Neuronal stem cell (in vitro differentiated cells): Measurements from ENCODE around the gene LHX1.

Experiments
- DNase-seq: peaks from one replicate; pipeline ENCODE4 v3.0.0-alpha.2; 2013; ENCODE audit warnings: low spot score
- H2AFZ ChIP-seq: one replicate; pipeline ENCODE4 v1.6.1; 2013; ENCODE audit warnings: mild to moderate bottlenecking, low read length, inconsistent platforms
- H2AK5ac ChIP-seq: 2 replicates; pipeline ENCODE4 v1.6.1; 2013; ENCODE audit warnings: low read depth, mild to moderate bottlenecking, inconsistent platforms, low read length, moderate library complexity, mixed read lengths
- H2BK120ac ChIP-seq: 2 replicates; pipeline ENCODE4 v1.6.1; 2013; ENCODE audit warnings: low read depth, mild to moderate bottlenecking, inconsistent platforms, low read length, moderate library complexity, mixed read lengths
- H2BK12ac ChIP-seq: one replicate; pipeline ENCODE4 v1.6.1; 2013; ENCODE audit warnings: low read length, inconsistent platforms
- H2BK15ac ChIP-seq: 2 replicates; pipeline ENCODE4 v1.6.1; 2013; ENCODE audit warnings: mild to moderate bottlenecking, low read length, inconsistent platforms, mixed read lengths
- H2BK5ac ChIP-seq: one replicate; pipeline ENCODE4 v1.6.1; 2013; ENCODE audit warnings: inconsistent platforms, mild to moderate bottlenecking, low read length, moderate library complexity
- H3K14ac ChIP-seq: one replicate; pipeline ENCODE4 v1.6.1; 2013; ENCODE audit warnings: low read length, inconsistent platforms
- H3K18ac ChIP-seq: 2 replicates; pipeline ENCODE4 v1.6.1; 2013; ENCODE audit warnings: low read length, inconsistent platforms
- H3K23ac ChIP-seq: 2 replicates; pipeline ENCODE4 v1.6.1; 2013; ENCODE audit warnings: low read depth, mild to moderate bottlenecking, mixed read lengths, low read length, inconsistent platforms; ENCODE audit not compliant: poor library complexity
- H3K27ac ChIP-seq: replicated peaks from 3 replicates; pipeline ENCODE4 v1.5.1; 2013; ENCODE audit warnings: low read length, inconsistent platforms
- H3K27me3 ChIP-seq, 3 experiments: 2 replicates each; pipeline ENCODE4 v1.6.1; 2013; ENCODE audit warnings: low read length in 3 of 3, mild to moderate bottlenecking in 2 of 3, inconsistent platforms in 1 of 3, low read depth in 1 of 3, mixed read lengths in 1 of 3, moderate library complexity in 1 of 3; ENCODE audit not compliant: control insufficient read depth in 3 of 3, insufficient read depth in 3 of 3
- H3K36me3 ChIP-seq, 2 donors: replicated peaks in 1 of 2; 2 replicates each; pipeline ENCODE4 v1.6.1; 2013; ENCODE audit warnings: low read length in 2 of 2; ENCODE audit not compliant: control insufficient read depth in 2 of 2, insufficient read depth in 2 of 2
- H3K4ac ChIP-seq: 2 replicates; pipeline ENCODE4 v1.6.1; 2013; ENCODE audit warnings: inconsistent platforms, mild to moderate bottlenecking, low read length, moderate library complexity
- H3K4me1 ChIP-seq, 2 donors: 1 replicate in 1 of 2; 2 replicates in 1 of 2; pipeline ENCODE4 v1.6.1; 2013; ENCODE audit warnings: low read length in 2 of 2, low read depth in 1 of 2; ENCODE audit not compliant: control insufficient read depth in 2 of 2, insufficient read depth in 1 of 2
- H3K4me2 ChIP-seq: one replicate; pipeline ENCODE4 v1.6.1; 2013; ENCODE audit warnings: mild to moderate bottlenecking, low read length, inconsistent platforms; ENCODE audit not compliant: insufficient read depth, poor library complexity, severe bottlenecking
- H3K4me3 ChIP-seq, 2 donors: 2 replicates each; pipeline ENCODE4 v1.5.1; 2013; ENCODE audit warnings: low read length in 2 of 2, mild to moderate bottlenecking in 2 of 2, inconsistent platforms in 1 of 2, moderate library complexity in 1 of 2
- H3K79me1 ChIP-seq: one replicate; pipeline ENCODE4 v1.6.1; 2013; ENCODE audit warnings: low read depth, mild to moderate bottlenecking, inconsistent platforms, low read length, moderate library complexity
- H3K9ac ChIP-seq: one replicate; pipeline ENCODE4 v1.6.1; 2013; ENCODE audit warnings: mild to moderate bottlenecking, low read depth, low read length, inconsistent platforms; ENCODE audit not compliant: poor library complexity
- H3K9me3 ChIP-seq, 2 donors: replicated peaks in 1 of 2; 2 replicates each; pipeline versions ENCODE3 to v1.6.1; 2013; ENCODE audit warnings: low read length in 2 of 2, mild to moderate bottlenecking in 2 of 2, inconsistent platforms in 1 of 2, low read depth in 1 of 2, mixed read lengths in 1 of 2, moderate library complexity in 1 of 2; ENCODE audit not compliant: control insufficient read depth in 2 of 2, insufficient read depth in 1 of 2
- H4K8ac ChIP-seq: one replicate; pipeline ENCODE4 v1.6.1; 2013; ENCODE audit warnings: low read depth, mild to moderate bottlenecking, inconsistent platforms, low read length, moderate library complexity
- H4K91ac ChIP-seq: one replicate; pipeline ENCODE4 v1.6.1; 2013; ENCODE audit warnings: low read length, low read depth, mild to moderate bottlenecking, inconsistent platforms; ENCODE audit not compliant: poor library complexity
- WGBS, 2 donors: extraction: QIAGEN DNeasy Blood & Tissue Kit; methylation state at CpG; one replicate each; pipeline ENCODE4 v1.1.7; 2013; ENCODE audit warnings: missing lambda C conversion rate in 2 of 2, mixed read lengths in 1 of 2; ENCODE audit not compliant: insufficient read length in 2 of 2, insufficient replicate concordance in 1 of 2; ENCODE audit errors: extremely low coverage in 2 of 2; 5-methylcytosine and 5-hydroxymethylcytosine counted together

LHX1 gene

DNA sequence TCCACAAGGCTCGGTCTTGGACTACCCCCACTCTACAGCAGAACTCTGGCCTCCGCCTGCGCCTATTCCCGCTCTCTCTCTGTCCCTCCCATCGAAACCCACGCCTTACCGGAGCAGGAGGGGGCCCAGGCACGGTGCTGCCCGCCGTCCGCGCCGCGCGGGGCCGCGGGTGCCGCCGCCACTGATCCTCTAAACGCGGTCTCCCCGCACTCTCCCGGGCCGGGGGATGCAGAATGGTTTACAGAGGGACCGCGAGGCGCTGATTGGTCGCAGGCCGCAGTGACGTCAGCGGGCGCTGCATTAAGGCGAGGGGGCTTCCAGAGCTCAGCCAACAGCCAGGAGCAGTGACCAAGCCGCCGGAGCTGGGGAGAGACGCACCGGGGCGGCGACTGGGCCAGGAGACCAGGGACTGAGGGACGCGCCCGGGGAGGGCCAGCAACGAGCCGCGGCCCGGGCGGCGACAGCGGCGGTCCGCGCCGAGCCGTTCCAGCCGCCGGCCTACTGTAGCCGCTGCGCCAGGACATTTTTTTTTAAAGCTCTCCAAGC lies 747 bp upstream of the LHX1 start:
- Histone ChIP-seq H3K4me3 (peak overlapping the region; percentile 3 to 34), H3K27me3 (peaks cover 89 to 100% (median 99%) of the 10 kb centered on the region in 3 experiments), H2BK120ac (no peak overlapping the region), H3K14ac (no peak overlapping the region), H3K27ac (no peak overlapping the region), H2BK15ac (no peak overlapping the region), H3K18ac (no peak overlapping the region), H3K4me1 (peaks cover 27 to 40% of the 10 kb centered on the region in 2 donors), H3K9me3 (no peaks in the 10 kb centered on the region), H3K36me3 (no peaks in the 10 kb centered on the region), H2AFZ (peak overlapping the region; percentile 94), H4K8ac (no peak overlapping the region), H3K23ac (peak overlapping the region; percentile 99), H3K9ac (no peak overlapping the region), H3K4me2 (peak overlapping the region; percentile 70), H2BK5ac (no peak overlapping the region), H2AK5ac (no peak overlapping the region), H3K79me1 (no peaks in the 10 kb centered on the region), H3K4ac (no peak overlapping the region), H4K91ac (no peak overlapping the region), H2BK12ac (no peak overlapping the region)
- no peak for DNase-seq
- WGBS, 2 donors = no CpG with 5 or more reads among the region's 58 CpGs

DNA sequence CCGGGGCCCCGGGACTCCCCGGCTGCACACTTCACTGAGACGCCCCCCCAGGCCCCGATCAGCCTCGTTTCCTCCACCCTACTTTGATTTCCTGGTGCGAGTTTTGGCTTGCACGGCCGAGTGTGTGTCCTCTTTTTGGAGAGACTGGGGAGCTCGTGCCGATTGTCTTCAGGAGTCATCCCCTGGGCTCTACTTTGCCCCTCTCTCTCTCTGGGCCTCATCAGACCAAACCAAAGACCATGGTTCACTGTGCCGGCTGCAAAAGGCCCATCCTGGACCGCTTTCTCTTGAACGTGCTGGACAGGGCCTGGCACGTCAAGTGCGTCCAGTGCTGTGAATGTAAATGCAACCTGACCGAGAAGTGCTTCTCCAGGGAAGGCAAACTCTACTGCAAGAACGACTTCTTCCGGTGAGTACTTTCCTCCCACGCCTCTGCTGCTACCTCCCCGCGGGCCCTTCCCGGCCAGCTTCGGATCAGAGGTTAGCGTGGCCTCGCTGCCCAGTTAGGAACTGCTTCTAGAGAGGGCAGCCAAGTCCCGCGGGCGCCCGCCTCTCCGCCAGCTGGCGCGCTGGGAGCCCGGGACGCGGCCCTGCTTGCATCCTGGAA lies 787 bp downstream of the LHX1 start:
- H4K91ac ChIP-seq = no peak overlapping the region
- H3K27me3 ChIP-seq = peaks cover 89 to 100% (median 100%) of the 10 kb centered on the region in 3 experiments
- peak overlapping the region; percentile 38 for H3K18ac ChIP-seq
- no peak overlapping the region for H3K4me3 ChIP-seq
- H3K79me1 ChIP-seq = no peaks in the 10 kb centered on the region
- H2AK5ac ChIP-seq = no peak overlapping the region
- no peak for DNase-seq
- H3K4ac ChIP-seq = no peak overlapping the region
- peak overlapping the region; percentile 94 for H2AFZ ChIP-seq
- H3K9me3 ChIP-seq = no peaks in the 10 kb centered on the region
- H4K8ac ChIP-seq = no peak overlapping the region
- peak overlapping the region; percentile 31 for H3K9ac ChIP-seq
- H3K36me3 ChIP-seq = no peaks in the 10 kb centered on the region
- H3K4me2 ChIP-seq = peak overlapping the region; percentile 70
- H3K23ac ChIP-seq = peak overlapping the region; percentile 89
- H2BK12ac ChIP-seq = no peak overlapping the region
- no peak overlapping the region for H3K14ac ChIP-seq
- H2BK5ac ChIP-seq = no peak overlapping the region
- H2BK15ac ChIP-seq = peak overlapping the region; percentile 83
- no peak overlapping the region for H2BK120ac ChIP-seq
- WGBS, 2 donors = no CpG with 5 or more reads among the region's 36 CpGs
- peaks cover 26 to 40% of the 10 kb centered on the region in 2 donors for H3K4me1 ChIP-seq
- no peak overlapping the region for H3K27ac ChIP-seq

DNA sequence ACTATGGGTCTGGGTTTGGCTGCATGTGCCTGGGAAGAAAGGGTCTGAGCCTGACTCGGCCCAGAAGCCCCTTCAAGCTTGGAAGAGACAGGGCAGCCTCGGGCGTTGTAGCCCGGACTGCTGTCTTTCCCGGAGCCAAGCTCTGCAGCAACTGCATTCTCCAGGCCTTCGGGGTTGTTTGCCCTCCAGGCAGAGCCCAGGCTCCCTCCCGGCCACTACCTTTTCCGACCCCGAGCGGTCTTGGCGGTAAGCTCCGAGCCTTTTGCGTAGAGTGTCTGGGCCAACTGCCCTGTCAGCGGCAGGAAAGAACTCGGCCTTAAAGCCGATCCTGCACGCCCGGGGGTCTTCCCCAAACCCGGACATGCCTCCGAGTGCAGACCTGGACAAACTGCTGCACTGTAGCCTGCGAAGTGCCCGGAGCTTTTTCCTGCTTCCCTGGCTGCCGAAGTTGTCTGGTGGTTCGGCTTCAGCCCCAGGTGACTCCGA lies 1.3 kb downstream of the LHX1 start:
- Histone ChIP-seq H3K27me3 (peaks cover 89 to 100% (median 100%) of the 10 kb centered on the region in 3 experiments), H2AFZ (peak overlapping the region; percentile 94), H3K9ac (peak overlapping the region; percentile 31), H3K4ac (no peak overlapping the region), H4K91ac (no peak overlapping the region), H3K4me2 (peak overlapping the region; percentile 37), H3K4me1 (peaks cover 24 to 40% of the 10 kb centered on the region in 2 donors), H2AK5ac (no peak overlapping the region), H2BK12ac (no peak overlapping the region), H3K23ac (peak overlapping the region; percentile 89), H3K18ac (peak overlapping the region; percentile 38), H3K27ac (no peak overlapping the region), H2BK120ac (no peak overlapping the region), H3K36me3 (no peaks in the 10 kb centered on the region), H3K79me1 (no peaks in the 10 kb centered on the region), H2BK5ac (peak overlapping the region; percentile 22), H3K4me3 (no peak overlapping the region), H3K14ac (no peak overlapping the region), H3K9me3 (no peaks in the 10 kb centered on the region), H2BK15ac (no peak overlapping the region), H4K8ac (no peak overlapping the region)
- DNase-seq = no peak
- WGBS, 2 donors = no CpG with 5 or more reads among the region's 25 CpGs

DNA sequence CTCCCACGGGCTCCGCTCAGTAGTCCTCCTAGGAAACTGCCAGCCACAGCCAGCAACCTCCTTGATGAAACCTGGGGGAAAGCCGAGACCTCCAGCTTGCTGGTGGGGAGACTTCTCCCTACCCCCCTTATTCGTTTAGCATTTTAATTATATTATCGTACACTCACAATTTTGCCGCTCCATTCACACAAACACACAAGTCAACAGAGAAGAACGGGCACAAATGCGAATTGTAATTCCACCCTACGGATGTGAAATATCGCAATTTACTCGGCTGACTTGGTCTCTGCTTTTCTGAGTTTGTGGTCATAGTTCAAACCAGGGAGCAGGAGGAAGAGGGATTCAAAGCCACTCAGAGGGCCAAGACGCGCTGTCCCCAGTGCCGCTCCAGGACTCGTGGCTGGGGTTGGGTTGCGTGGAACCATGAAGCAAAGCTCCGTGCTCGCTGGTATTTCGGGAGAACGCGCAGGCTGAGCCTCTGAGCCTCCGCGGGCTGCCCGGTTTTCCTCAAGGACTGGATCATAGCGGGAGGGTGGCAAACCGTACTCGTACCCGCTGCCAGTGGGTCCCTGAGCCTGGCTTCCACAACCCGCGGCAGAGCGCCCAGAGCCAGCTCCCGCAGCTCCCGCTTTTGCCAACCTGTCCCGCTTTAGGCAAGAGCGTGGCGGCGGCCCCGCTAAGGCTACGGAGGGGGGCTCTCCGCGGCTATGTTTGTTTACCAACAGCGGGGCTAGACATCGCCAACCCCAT lies 2.0 kb downstream of the LHX1 start:
- no peaks in the 10 kb centered on the region for H3K79me1 ChIP-seq
- no peak overlapping the region for H3K4ac ChIP-seq

More for the DNA sequence above, 2.0 kb downstream of the LHX1 start:
- Histone ChIP-seq H3K9me3 (no peaks in the 10 kb centered on the region), H2AK5ac (no peak overlapping the region), H3K9ac (no peak overlapping the region), H3K14ac (no peak overlapping the region), H2BK15ac (no peak overlapping the region), H2BK5ac (peak overlapping the region; percentile 22), H3K27me3 (peaks cover 84 to 100% (median 98%) of the 10 kb centered on the region in 3 experiments), H2AFZ (peak overlapping the region; percentile 94), H4K8ac (no peak overlapping the region), H3K4me1 (peaks cover 17 to 36% of the 10 kb centered on the region in 2 donors), H3K23ac (peak overlapping the region; percentile 89), H3K36me3 (no peaks in the 10 kb centered on the region), H3K4me2 (no peak overlapping the region), H2BK12ac (no peak overlapping the region), H4K91ac (no peak overlapping the region), H3K18ac (peak overlapping the region; percentile 32), H3K4me3 (no peak overlapping the region), H3K27ac (no peak overlapping the region), H2BK120ac (no peak overlapping the region)
- no CpG with 5 or more reads among the region's 43 CpGs for whole genome bisulfite sequencing, 2 donors
- DNase-seq = no peak
